GM18951 (cell line): ENCODE measurements around the gene EPHA10.
"Not testable (repeated sequence)": the region's sequence is repeated elsewhere in the genome, so short reads cannot be mapped to it uniquely, and the experiment has no call there.

Experiments
- POLR2A ChIP-seq: IDR thresholded peaks from 4 replicates; pipeline ENCODE4 v1.6.1; 2011; ENCODE audit warnings: mild to moderate bottlenecking; ENCODE audit not compliant: insufficient read length, insufficient read depth; ENCODE audit errors: extremely low read depth
- in situ Hi-C: fragments of 300-500 bp; cut with MboI; formaldehyde crosslinking; loops from one replicate; pipeline ENCODE4 v1.12.0; 2022; ENCODE audit warnings: low sequenced_read_pairs, mixed read lengths, inconsistent platforms; ENCODE audit not compliant: unreplicated experiment

Gene EPHA10

DNA sequence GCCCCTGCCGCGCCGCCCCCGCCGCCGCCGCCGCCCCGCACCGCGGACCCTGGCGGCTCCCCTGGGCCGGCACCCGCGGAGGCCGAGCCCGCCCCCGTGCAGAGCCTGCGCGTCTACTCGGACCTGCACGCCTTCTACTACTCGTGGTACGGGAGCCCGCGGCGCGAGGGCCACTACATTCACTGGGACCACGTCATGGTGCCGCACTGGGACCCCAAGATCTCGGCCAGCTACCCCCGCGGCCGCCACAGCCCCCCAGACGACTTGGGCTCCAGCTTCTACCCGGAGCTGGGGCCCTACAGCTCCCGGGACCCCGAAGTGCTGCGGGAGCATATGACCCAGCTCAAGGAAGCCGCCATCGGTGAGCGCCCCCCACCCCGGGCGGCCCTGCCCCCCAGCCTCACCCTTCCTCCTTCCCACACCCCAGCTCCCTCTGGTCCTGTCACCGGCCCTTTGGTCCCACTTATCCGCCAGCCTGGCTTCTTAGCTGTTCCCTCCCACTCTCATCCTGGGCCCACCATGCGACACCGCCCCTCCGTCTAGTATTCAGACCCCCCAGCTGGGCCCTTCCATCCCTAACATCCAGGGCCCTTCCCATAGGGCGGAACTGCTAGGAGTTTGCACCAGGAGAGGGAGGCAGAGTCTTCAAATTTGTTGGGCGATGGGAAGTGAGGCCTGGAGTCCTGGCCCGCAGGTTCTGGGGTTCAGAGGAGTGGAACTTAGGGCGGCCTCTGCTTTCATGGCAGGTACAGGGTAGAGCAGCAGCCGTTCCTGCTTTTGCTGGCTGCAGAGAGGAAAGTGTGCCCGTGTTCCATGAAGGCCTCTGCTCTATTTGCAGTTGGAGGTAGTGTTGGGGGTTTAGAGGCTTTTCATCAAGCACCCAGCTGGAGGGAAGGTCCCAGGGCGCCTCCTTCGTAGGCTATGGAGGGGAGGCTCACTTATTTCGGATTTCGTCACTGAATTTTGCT lies 29.7 kb upstream of the EPHA10 start:
- in situ Hi-C loops = no loop called here
- no peak for TF ChIP-seq POLR2A

DNA sequence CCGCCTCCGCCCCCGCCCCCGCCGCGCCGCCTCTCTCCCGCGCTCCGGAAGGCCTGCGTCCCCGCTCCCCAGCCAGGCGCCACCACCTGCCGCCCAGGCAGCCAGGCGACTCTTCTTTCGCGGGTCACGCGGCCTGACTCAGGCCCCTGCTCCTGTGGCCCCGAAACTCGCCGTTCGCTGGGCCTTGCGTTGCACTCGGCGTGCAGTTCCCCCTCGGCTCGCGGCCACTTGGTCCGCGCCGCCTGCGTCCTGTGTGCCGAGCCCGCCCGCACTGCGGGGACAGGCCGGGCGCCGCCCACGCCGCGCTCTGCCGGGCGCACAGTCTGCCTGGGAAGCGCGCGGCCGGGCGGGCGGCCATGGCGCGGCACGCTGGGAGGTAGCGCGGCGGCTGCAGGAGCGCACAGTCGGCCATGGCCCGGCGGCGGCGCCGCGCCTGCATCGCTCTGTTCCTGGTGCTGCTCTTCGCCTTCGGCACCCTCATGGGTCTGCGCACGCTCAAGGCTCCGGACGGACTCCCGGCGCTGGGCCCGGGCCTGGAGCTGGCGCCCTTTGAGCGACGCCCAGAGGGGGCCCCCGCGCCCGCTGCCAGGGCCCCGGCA lies 29.0 kb upstream of the EPHA10 start, which contains the start of gene MANEAL:
Gene MANEAL, plus strand, starts transcription at position 75 of the 599 bp plus-strand sequence. Its CDS starts 336 bp downstream, at position 411.
- in situ Hi-C loops = no loop called here
- TF ChIP-seq POLR2A = peak; percentile 53

DNA sequence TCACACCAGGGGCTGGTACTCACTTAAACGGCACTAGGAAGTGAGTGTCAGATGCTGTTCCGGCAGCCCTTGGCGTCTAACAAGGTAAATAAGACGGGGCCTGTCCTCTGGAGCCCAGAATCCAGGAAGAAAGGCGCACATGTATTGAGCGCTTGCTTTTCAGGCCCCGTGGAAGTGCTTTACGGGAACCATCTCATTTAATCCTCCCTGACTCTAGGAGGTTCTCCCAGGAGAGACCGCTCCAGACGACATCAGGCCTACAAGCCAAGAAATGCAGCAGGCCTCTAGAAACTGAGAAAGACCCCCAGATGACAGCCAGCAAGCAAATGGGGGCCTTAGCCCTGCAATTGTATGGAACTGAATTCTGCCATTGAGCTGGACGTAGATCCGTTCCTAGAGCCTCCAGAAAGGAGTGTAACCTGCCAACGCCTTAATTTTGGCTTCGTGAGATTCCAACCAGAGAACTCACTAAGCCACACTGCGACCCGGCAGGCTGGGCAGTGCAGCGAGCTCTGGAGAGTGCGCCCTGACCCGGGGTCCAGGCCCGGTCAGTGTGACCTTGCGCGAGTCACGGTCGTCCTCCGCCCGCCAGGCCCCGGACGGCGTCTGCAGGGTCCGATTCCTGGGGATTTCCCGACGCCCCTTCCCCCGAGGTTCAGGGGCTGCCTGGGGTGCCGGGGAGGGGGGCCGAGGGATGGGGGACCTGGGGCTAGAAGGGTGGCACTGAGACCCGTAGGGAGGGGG lies 28.2 kb upstream of the EPHA10 start:
- in situ Hi-C loops = no loop called here
- no peak for TF ChIP-seq POLR2A

DNA sequence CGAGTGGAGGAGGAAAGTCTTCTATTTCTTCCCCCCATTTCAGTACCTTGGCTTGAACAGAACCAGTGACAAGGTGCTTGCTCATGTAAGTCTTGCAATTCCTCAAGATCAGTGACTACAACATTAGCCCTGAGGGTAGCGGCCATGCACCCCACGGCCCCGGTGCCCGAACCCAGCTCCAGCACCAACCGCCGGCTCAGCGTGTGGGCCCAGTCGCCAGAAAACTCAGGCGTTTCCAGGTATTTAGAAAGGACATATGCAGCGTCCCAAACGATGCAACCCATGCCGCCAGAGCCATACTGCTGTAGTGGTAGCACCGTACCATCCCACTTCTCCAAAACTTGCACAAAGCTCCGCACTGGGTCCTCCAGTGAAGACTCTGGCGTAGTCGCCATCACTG lies 17.6 kb upstream of the EPHA10 start:
- no peak for TF ChIP-seq POLR2A
- in situ Hi-C loops = no loop called here

DNA sequence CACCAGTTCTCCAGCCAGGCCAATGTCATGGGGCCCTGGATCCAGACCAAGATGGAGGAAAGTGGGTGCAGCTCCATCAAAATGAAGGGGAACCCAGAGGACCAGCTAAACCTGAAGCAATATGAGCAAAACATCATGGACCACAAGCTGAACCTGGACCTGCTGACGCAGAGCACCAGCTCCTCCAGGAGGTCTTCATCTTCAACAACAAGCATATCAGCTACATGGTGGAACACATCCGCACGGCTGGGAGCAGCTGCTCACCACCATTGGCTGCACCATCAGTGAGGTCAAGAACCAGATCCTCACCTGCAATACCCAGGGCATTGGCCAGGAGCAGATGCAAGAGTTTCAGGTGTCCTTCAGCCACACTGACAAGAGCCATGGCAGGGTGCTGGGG lies 13.7 kb upstream of the EPHA10 start:
- in situ Hi-C loops = no loop called here
- no peak for TF ChIP-seq POLR2A

DNA sequence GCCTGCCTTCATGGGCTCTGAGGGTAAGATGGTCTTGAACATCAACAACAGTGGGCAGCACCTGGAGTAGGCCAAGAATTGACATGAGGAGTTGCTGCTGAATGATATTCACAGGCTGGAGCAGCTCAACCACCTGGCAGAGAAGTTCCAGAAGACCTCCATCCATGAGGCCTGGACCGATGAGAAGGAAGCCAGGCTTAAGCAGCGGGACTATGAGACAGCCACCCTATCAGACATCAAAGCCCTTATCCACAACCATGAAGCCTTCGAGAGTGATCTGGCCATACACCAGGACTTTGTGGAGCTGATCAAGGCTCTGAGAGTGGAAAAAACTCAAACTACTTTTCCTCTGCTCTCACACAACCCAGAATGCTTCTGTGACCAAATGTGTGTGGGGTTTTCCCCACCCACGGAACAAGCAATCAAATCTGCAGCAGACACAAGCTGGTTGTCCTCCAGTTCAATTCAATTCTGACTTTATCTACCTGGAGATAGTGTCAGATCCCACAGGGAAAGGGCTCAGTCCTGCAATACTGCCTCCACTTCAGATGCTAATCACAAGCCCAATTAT lies 12.1 kb upstream of the EPHA10 start:
- TF ChIP-seq POLR2A = no peak
- in situ Hi-C loops = no loop called here

DNA sequence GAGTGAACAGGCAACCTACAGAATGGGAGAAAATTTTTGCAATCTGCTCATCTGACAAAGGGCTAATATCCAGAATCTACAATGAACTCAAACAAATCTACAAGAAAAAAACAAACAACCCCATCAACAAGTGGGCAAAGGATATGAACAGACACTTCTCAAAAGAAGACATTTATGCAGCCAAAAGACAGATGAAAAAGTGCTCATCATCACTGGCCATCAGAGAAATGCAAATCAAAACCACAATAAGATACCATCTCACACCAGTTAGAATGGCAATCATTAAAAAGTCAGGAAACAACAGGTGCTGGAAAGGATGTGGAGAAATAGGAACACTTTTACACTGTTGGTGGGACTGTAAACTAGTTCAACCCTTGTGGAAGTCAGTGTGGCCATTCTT lies 6.5 kb upstream of the EPHA10 start:
- in situ Hi-C loops = not testable (repeated sequence)

- in situ Hi-C loops = no loop called here
- TF ChIP-seq POLR2A = no peak
These were observed 2.6 kb upstream of the EPHA10 start for GRCh38 chr1:37767488-37767887.

- TF ChIP-seq POLR2A = no peak
- in situ Hi-C loops = no loop called here
These were observed 1.2 kb upstream of the EPHA10 start for GRCh38 chr1:37765916-37766664.

DNA sequence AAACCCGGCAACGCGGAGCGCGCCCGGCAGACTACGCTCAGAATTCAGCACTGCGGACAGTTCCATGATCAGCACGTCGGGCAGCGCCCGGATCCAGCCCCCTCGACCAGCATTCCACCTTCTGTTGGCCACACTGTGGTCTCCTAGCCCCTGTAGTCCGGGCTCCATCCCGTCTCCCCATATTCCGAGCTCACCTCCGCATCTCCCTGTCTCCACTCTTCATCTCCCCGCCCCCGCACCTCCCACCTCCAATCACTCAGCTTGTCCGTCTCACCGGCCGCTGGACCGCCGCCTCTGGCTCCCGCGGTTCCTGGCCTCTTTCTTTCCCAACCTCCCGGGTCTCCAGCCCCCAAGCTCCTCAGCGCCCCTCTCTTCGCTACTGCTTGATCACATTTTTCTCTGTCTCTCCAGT lies 500 bp downstream of the EPHA10 start:
- in situ Hi-C loops = no loop called here
- no peak for TF ChIP-seq POLR2A

DNA sequence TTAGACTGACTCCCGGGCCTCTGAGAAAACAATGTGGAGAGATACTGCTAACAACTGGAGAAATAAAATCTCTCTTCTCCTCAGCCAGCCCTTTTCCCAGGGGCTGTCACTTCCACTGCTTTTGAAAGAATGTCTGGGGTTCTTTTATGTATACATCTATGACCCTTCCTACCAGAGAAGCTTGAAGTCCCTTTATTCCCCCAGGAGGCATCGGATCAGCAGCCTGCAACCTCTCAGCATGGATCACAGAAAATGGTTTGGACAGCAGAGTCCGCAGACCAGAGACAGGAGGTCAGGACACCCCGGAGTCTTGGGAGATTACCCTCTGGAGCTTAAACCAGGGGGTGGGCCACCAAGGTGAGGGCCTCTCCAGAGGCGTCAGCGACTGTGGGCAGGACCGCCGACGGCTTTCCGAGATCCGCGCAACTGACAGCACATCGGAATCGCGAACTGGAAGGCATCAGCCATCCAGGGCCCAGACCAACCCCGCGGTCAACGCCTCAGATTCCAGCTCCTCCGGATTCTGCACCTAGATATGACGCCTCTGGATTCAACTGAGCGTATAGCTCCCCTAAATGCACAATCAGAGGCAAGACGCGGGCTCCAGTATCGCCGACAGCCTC lies 1.0 kb downstream of the EPHA10 start:
- in situ Hi-C loops = no loop called here
- no peak for TF ChIP-seq POLR2A

- in situ Hi-C loops = no loop called here
- no peak for TF ChIP-seq POLR2A
These were observed 2.4 kb downstream of the EPHA10 start for GRCh38 chr1:37762516-37762915.

- no peak for TF ChIP-seq POLR2A
- in situ Hi-C loops = no loop called here
These were observed 3.4 kb downstream of the EPHA10 start for GRCh38 chr1:37761416-37762095.
